Measurements from ENCODE around the gene KIAA1217.

DNA sequence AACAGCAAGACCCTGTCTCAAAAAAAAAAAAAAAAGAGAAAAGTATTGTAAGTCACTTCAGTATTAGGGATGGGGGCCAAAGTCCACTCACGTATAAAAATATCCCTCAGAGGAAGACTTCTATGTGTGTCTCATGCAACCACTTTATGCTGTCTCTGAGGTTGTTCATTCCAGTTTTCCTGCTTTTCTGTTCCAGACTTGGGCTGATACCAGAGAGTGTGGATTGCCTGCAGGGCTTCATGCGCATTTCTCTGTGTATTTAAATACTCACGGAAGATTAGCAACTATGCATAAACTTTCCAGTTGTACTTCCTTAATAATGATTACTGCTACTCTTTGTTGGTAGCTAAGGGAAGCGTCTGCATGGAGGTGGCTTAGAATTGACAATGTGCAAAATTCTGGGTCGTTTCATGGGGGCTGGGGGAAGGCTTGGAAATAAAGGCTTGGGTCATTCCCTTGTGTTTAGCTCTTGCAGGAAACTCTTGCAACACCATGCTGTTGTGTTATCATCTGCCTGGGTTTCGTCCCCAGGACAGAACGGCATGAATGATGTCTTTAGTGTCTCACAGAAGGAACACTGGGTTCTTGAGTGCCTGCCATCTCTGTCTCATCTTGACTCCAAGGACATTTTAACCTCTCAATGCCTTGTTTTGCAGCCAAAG lies 54.1 kb downstream of the KIAA1217 start:
- TF ChIP-seq, protein P1, sequence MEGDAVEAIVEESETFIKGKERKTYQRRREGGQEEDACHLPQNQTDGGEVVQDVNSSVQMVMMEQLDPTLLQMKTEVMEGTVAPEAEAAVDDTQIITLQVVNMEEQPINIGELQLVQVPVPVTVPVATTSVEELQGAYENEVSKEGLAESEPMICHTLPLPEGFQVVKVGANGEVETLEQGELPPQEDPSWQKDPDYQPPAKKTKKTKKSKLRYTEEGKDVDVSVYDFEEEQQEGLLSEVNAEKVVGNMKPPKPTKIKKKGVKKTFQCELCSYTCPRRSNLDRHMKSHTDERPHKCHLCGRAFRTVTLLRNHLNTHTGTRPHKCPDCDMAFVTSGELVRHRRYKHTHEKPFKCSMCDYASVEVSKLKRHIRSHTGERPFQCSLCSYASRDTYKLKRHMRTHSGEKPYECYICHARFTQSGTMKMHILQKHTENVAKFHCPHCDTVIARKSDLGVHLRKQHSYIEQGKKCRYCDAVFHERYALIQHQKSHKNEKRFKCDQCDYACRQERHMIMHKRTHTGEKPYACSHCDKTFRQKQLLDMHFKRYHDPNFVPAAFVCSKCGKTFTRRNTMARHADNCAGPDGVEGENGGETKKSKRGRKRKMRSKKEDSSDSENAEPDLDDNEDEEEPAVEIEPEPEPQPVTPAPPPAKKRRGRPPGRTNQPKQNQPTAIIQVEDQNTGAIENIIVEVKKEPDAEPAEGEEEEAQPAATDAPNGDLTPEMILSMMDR (IDR thresholded peaks at IDR 0.05; ENCODE audit: low read depth, low read length, poor library complexity, severe bottlenecking), result no peak
- no peak for TF ChIP-seq EZH2phosphoT487 (IDR thresholded peaks at IDR 0.05; ENCODE audit: borderline replicate concordance, low read length)
